Measurements from ENCODE around the gene UCK2. TPM values are rescaled to one million over a fixed set of nuclear protein-coding genes. Genes with fewer than 3 reads are reported as not detected.
"Not testable (repeated sequence)": the region's sequence is repeated elsewhere in the genome, so short reads cannot be mapped to it uniquely, and the experiment has no call there.

The UCK2 gene
- total RNA-seq (10 to 100 TPM in 6 of 10 donors, 1 to 10 TPM in 4; 7.3 to 22.0 (median 11.3) TPM), polyA plus RNA-seq (10 to 100 TPM in 1 of 2 donors, 1 to 10 TPM in 1; 6.7 to 36.4 TPM)
- long read RNA-seq, donor 1, partial matches to known transcripts: 1 of 3 reads
- long read RNA-seq, donor 1, other reads (novel, unspliced or antisense): 1 of 3 reads
- long read RNA-seq, donor 2, partial matches to known transcripts: 1 of 3 reads
- long read RNA-seq, donor 2, other reads (novel, unspliced or antisense): 0 of 3 reads
- long read RNA-seq, donor 3, partial matches to known transcripts: 3 of 13 reads
- long read RNA-seq, donor 3, other reads (novel, unspliced or antisense): 8 of 13 reads

- peak within 1 kb of the TSS; percentile 68 to 92 (median 78) for H3K4me3 ChIP-seq
- peak; percentile 67 to 78 for DNase-seq
- intact Hi-C loops (cut with DNase I): loop anchor here in 6 of 10 donors (2.0 to 10.0 kb wide), 5 partner anchors 55 to 85 kb away; partner anchors contain the start of gene TMCO1 (in 2 of the 6)
- H3K27ac ChIP-seq: peak within 1 kb of the TSS; percentile 25 to 95 (median 91)
- H3K4me1 ChIP-seq: peaks cover 0 to 20% (median 15%) of the 10 kb centered on the region in 9 donors
- H3K36me3 ChIP-seq: no peaks in the 10 kb centered on the region
- TF ChIP-seq CTCF (IDR thresholded peaks at IDR 0.05): peak in 3 of 9 donors; percentile 10 to 39 (median 22)
- 0 to 1% methylated on average over 93 to 94 of the region's 94 CpGs for WGBS, 2 donors
- H3K9me3 ChIP-seq: no peaks in the 10 kb centered on the region
- ATAC-seq: peak; percentile 88 to 96 (median 93)
- H3K27me3 ChIP-seq: no peaks in the 10 kb centered on the region
Observed at GRCh38 chr1:165827268-165828102, at the start of gene UCK2. Gene UCK2, plus strand, starts transcription at chr1:165827614. Its CDS starts 220 bp downstream, at chr1:165827834.

- peaks cover 0 to 20% (median 0%) of the 10 kb centered on the region in 9 donors for H3K36me3 ChIP-seq
- intact Hi-C loops (cut with DNase I); H3K4me3 ChIP-seq; H3K27me3 ChIP-seq; H3K4me1 ChIP-seq; ATAC-seq; DNase-seq; H3K9me3 ChIP-seq; H3K27ac ChIP-seq: not testable (repeated sequence)
- WGBS, 2 donors: 75% methylated on average over 2 of the region's 3 CpGs; no CpG with 5 or more reads in 1 of the 2 donors
Observed at GRCh38 chr1:165778197-165778596, 49.2 kb upstream of the UCK2 start.

- H3K4me3 ChIP-seq; H3K27me3 ChIP-seq; H3K9me3 ChIP-seq; DNase-seq; H3K4me1 ChIP-seq; ATAC-seq; H3K36me3 ChIP-seq; H3K27ac ChIP-seq; intact Hi-C loops (cut with DNase I): not testable (repeated sequence)
- 89 to 90% methylated on average over 11 of the region's 11 CpGs for WGBS, 2 donors
Observed at GRCh38 chr1:165783519-165783918, 43.9 kb upstream of the UCK2 start.

GRCh38 chr1:165787741-165788140 is 39.7 kb upstream of the UCK2 start:
- Histone ChIP-seq H3K27ac (no peak overlapping the region), H3K4me3 (no peak overlapping the region), H3K9me3 (peaks cover 0 to 8% (median 0%) of the 10 kb centered on the region in 11 donors), H3K27me3 (peaks cover 0 to 6% (median 0%) of the 10 kb centered on the region in 7 donors), H3K4me1 (no peaks in the 10 kb centered on the region), H3K36me3 (no peaks in the 10 kb centered on the region)
- DNase-seq (no peak), ATAC-seq (no peak)
- intact Hi-C loops (cut with DNase I): no loop called here
- WGBS, 2 donors: 100% methylated on average over 1 of the region's 1 CpG
- no peak for TF ChIP-seq CTCF (IDR thresholded peaks at IDR 0.05)

GRCh38 chr1:165793951-165794350 is 33.5 kb upstream of the UCK2 start:
- Histone ChIP-seq H3K9me3 (peaks cover 0 to 1% (median 0%) of the 10 kb centered on the region in 11 donors), H3K4me3 (no peak overlapping the region), H3K27ac (no peak overlapping the region), H3K36me3 (no peaks in the 10 kb centered on the region), H3K27me3 (peaks cover 0 to 7% (median 0%) of the 10 kb centered on the region in 7 donors), H3K4me1 (no peaks in the 10 kb centered on the region)
- no peak for DNase-seq
- no peak for TF ChIP-seq CTCF (IDR thresholded peaks at IDR 0.05)
- ATAC-seq: no peak
- intact Hi-C loops (cut with DNase I): no loop called here
- WGBS, 2 donors: 59 to 70% methylated on average over 2 of the region's 2 CpGs

All from heart right ventricle (tissue), 16 donors.